Measurements from ENCODE around the gene RDH8.
A peak's percentile ranks its signal among the peaks of the same experiment; 100 is the strongest.
"Not testable (repeated sequence)": the region's sequence is repeated elsewhere in the genome, so short reads cannot be mapped to it uniquely, and the experiment has no call there.

The RDH8 gene

GRCh38 chr19:10005632-10006334 is 7.5 kb upstream of the RDH8 start:
- no peak for DNase-seq (ENCODE audit: low read depth)

GRCh38 chr19:10006335-10006708 is 7.0 kb upstream of the RDH8 start:
- no peak for DNase-seq (ENCODE audit: low read depth)

GRCh38 chr19:10006752-10007323 is 6.4 kb upstream of the RDH8 start:
- no peak for DNase-seq (ENCODE audit: low read depth)

DNA sequence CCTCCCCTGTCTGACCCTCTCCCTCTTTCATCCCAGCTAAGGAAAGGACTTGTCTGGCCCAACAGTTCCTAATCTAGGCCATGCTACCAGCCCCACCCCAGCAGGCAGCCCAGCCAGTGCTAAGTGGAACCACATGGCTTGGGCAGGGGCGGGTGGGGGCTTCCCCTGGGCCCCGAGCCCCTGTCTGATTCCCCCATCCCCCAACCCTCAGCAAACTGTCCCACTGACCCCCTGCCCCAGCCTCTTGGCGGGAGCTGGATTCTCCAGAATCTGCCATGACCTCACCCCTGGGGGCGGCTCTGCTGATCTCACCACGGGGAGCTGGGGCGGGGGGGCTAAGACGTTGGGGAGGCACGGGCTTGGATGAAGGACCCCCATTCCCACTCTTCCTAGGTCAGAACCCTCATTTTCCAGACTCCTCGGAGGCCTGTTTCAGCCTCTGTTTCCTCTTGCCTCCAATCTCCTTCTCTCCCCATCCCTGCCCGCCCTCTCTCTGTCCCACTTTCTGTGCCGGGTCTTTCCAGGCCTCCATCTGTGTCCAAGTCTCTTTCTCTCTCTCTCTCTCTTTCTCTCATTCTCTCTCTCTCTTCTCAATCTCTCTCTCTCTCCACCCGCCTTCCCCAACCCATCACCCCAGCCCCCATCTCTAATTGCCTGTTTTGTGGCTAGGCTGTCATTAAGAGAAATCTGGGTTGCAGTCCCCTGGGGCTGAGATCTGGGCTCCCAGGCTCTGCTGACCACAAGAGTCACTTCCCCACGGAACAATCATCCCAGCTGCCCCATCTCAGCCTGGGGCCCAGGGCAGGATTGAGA is 5.7 kb upstream of the RDH8 start:
- DNase-seq (ENCODE audit: low read depth) = no peak

GRCh38 chr19:10008184-10008765 is 5.0 kb upstream of the RDH8 start:
- no peak for DNase-seq (ENCODE audit: low read depth)

GRCh38 chr19:10009714-10010224 is 3.5 kb upstream of the RDH8 start:
- no peak for DNase-seq (ENCODE audit: low read depth)

- no peak for DNase-seq (ENCODE audit: low read depth)
These were observed 3.0 kb upstream of the RDH8 start, which contains the start of gene COL5A3 for GRCh38 chr19:10010247-10010691. Gene COL5A3 (minus strand): TSS chr19:10010504. CDS start chr19:10010385, 119 bp downstream.

DNA sequence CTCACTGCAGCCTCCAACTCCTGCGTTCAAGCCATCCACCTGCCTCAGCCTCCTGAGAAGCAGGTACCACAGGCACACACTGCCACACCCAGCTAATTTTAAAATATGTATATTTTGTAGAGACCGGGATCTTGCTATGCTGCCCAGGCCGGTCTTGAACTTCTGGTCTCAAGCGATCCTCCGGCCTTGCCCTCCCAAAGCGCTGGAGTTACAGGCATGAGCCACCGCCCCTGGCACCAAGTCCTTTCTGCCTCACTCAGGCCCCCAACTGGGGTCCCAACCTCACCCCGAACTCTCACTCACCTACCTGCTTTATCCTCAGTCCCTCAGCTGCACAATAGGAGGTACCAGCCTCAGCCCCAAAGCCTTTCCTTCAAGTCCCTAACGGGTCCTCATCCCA is 2.3 kb upstream of the RDH8 start:
- no peak for DNase-seq (ENCODE audit: low read depth)

DNA sequence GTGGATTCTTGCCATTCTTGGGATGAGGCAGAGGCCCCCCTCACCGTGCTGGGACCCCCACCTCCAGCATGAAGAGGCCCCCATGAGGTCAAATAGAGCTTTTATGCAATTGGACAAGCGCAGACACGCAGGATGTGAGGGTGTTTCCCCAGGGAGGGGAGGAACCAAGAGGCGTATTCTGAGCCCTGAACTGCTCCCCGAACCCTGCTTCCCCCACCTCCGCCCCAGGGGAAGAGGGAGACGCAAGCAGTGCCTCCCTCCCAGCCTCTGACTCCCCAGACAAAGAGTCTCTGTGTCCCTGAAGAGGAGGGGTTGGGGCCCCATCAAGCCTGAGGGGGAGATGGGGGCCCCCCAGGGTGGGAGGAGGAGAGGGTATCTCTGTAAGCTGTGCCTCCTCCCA is 1.3 kb upstream of the RDH8 start:
- DNase-seq (ENCODE audit: low read depth) = no peak

- no peak for DNase-seq (ENCODE audit: low read depth)
These were observed 743 bp downstream of the RDH8 start for GRCh38 chr19:10013834-10014618.

DNA sequence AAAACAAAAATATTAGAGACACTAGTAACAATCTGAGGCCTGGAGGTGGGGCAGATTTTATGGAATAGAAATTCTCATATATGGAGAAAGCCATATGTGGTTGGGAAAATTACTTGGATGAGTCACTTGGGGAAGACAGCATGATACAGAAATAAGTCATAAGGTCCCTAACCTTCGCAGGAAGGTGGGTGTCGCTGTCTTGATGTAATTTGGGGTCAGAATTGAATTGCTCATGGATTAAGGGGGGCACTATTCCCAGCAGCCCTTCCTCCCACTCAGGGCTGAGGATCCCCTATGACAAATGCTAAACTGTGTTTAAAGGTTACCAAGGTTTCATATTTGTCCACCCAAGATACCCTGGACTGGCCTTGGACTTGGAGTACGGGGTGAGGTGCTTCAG is 5.0 kb downstream of the RDH8 start:
- DNase-seq (ENCODE audit: low read depth) = no peak

GRCh38 chr19:10018786-10019185 is 5.5 kb downstream of the RDH8 start:
- DNase-seq (ENCODE audit: low read depth) = no peak

- no peak for DNase-seq (ENCODE audit: low read depth)
These were observed 6.0 kb downstream of the RDH8 start for GRCh38 chr19:10019246-10019645.

DNA sequence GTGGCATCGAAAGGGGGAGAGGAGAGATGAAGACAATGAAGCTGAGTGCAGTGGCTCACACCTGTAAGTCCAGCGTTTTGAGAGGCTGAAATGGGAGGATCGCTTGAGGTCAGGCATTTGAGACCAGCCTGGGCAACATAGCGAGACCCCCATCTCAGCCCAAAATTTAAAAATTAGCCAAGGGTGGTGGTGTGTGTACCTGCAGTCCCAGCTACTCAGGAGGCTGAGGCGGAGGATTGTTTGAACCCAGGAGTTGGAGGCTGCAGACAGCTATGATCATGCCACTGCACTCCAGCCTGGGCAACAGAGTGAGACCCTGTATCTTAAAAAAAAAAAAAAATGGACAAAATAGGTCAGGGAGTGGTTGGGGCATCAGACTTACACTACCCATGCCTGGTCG is 7.6 kb downstream of the RDH8 start:
- DNase-seq (ENCODE audit: low read depth) = no peak

DNA sequence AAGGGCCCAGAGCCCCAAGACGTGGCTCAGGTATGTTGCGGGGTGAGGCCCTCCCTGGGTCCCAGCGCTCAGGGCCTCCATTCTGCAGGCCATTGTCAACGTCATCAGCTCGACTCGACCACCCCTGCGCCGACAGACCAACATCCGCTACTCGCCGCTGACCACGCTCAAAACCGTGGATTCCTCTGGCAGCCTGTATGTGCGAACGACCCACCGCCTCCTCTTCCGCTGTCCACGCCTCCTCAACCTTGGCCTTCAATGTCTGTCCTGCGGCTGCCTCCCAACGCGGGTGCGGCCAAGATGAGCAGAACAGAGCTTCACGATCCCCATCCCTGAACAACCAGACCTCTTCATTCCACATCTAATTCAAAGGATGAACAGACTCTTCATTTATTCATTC is 8.2 kb downstream of the RDH8 start:
- no peak for DNase-seq (ENCODE audit: low read depth)

GRCh38 chr19:10021863-10022262 is 8.6 kb downstream of the RDH8 start:
- no peak for DNase-seq (ENCODE audit: low read depth)

DNA sequence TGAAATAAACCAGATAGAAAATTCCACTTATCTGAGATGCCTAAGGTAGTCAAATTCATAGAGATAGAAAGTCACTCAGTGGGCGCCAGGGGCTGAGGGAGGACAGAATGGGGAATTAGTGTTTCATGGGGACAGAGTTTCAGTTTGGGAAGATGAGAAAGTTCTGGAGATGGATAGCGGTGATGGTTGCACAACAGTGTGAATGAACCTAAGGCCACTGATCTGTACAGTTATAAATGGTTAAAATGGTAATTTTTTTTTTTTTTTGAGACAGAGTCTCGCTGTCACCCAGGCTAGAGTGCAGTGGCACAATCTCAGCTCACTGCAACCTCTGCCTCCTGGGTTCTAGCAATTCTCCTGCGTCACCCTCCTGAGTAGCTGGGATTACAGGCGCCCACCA is 9.8 kb downstream of the RDH8 start:
- DNase-seq (ENCODE audit: low read depth) = not testable (repeated sequence)

DNA sequence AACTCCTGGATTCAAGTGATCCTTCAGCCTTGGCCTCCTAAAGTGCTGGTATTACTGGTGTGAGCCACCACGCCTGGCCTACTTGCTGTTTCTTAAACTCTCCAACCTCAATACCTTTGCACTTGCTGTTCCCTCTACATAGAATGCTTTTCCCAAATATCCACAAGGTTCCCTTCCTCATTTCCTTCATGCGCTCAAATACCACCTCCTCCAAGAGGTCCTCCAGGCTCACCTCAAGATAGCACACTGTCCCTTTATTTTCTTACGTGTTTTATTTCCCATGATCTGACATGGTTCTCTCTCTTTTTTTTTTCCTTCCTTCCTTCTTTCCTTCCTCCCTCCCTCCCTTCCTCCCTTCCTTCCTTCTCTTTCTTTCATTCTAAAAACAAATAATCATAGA is 13.5 kb downstream of the RDH8 start:
- DNase-seq (ENCODE audit: low read depth) = no peak

DNA sequence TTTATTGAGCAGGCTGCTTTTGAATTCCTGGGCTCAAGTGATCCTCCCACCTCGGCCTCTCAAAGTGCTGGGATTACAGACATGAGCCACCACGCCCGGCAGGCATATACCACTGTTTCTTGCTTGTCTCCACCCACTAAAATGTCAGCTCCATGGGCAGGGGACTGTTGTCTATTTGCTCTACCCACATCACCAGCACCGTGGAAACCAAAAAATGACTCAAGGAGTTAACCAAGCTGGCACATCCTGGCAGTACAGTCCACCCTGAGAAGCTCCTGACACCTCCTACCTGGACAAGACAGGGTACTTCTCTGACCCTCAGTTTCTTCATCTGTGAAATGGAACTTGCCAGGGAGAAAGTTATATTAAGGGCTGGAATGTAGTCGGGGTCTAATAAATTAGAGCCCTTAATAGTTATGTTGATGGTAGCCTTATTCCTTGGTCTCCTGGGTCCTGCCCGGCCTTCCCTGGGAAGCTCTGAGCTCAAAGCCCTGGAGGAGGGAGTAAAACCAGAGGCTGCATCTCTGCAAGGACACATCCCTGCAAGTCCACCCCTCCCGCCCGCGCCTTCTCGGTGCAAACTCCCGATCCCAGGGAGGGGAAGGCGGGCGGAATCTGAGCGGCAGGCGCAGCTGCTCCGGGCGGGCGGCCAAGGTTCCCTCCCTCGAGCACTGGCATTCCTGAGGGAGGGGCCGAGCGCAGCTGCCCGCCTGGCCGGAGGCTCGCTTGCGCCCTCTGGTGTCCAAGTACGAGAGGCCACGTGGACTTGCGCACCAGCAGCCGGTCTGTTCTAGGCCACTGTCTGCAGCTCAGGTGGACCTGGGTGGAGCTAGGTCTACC is 14.1 kb downstream of the RDH8 start:
- peak; percentile 66 for DNase-seq (ENCODE audit: low read depth)

- DNase-seq (ENCODE audit: low read depth) = no peak
These were observed 20.3 kb downstream of the RDH8 start for GRCh38 chr19:10033614-10034013.

DNA sequence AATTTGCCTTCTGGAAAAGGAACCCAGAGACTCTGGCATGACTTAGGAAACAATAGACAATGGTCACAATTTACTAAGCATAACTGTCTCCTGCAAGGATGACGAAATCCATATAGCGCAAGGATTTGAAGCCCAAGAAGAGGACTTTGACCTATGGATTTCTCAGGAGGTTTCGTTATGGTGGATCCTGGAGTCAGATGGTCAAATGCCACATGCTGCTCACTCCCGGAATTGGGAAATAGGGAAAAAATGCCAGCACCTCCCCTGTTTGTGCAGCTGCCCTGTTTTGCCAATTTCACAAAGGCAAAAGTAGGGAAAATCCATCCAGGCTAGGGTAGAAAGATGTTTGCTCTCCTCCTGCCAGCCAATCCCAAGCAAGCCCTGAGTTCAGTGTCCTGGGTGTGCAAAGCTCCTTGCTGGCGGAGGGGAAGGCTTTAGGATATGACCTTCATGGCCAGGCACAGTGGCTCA is 23.4 kb downstream of the RDH8 start:
- DNase-seq (ENCODE audit: low read depth) = no peak

All from CMK (cell line).